ENCODE measurements around the gene POP5. TPM values are rescaled to one million over a fixed set of nuclear protein-coding genes. Genes with fewer than 3 reads are reported as not detected.

Gene POP5
- total and polyA plus RNA-seq, 9 donors, result 13.6 to 39.4 (median 25.7) TPM

DNA sequence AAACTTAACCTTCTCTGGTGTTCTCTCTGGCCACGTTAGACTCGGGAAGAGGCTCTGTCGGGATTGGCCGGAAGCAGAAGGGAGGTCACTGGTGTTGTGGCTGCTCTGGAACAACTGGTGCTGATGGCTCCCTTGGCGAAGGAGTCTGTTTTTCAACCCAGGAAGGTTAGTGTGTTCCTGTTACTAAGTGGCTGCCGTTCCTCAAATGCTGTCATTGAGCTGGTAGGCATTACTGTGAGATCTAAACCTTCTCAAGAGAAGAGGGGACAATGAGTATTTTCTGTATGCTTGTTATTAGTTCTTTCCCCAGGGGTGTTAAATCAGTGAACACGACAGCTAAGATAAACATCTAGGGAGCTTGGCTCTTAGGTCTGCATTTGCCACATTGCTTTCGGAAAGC lies 18.3 kb downstream of the POP5 start:
- H3K27ac ChIP-seq, result no peak overlapping the region
- no peaks in the 10 kb centered on the region for H3K36me3 ChIP-seq
- DNase-seq, result no peak

DNA sequence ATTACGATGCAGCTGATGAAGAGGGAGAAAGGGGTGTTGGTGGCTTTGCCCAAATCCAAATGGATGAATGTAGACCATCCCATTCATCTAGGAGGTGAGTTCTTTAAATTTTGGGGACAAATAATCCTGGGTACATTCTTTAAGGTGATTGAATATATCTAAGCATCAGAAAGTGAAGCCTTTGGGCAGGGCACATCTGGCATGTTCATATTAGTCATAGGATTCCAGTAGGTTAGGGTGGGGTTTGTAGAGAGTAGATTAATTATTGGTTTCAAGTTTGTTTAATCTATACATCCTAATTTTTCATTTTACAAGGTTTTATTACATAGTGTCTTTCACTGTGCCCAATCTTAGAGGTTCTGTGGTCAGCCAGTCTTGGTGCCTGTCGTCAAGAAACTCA lies 23.6 kb downstream of the POP5 start:
- H3K9me3 ChIP-seq, result no peaks in the 10 kb centered on the region
- 90 to 95% (median 94%) methylated on average over 2 of the region's 2 CpGs for WGBS, 3 donors
- no peak for DNase-seq
- H3K4me1 ChIP-seq (ENCODE audit: insufficient read depth), result no peaks in the 10 kb centered on the region
- H3K4me3 ChIP-seq, result no peak overlapping the region
- no peaks in the 10 kb centered on the region for H3K27me3 ChIP-seq
- intact Hi-C loops (cut with DNase I), result no loop called here
- TF ChIP-seq EP300 (IDR thresholded peaks at IDR 0.05), result no peak
- TF ChIP-seq, protein P1, sequence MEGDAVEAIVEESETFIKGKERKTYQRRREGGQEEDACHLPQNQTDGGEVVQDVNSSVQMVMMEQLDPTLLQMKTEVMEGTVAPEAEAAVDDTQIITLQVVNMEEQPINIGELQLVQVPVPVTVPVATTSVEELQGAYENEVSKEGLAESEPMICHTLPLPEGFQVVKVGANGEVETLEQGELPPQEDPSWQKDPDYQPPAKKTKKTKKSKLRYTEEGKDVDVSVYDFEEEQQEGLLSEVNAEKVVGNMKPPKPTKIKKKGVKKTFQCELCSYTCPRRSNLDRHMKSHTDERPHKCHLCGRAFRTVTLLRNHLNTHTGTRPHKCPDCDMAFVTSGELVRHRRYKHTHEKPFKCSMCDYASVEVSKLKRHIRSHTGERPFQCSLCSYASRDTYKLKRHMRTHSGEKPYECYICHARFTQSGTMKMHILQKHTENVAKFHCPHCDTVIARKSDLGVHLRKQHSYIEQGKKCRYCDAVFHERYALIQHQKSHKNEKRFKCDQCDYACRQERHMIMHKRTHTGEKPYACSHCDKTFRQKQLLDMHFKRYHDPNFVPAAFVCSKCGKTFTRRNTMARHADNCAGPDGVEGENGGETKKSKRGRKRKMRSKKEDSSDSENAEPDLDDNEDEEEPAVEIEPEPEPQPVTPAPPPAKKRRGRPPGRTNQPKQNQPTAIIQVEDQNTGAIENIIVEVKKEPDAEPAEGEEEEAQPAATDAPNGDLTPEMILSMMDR (IDR thresholded peaks at IDR 0.05), result no peak
- TF ChIP-seq POLR2A (IDR thresholded peaks at IDR 0.05), result no peak
- H3K36me3 ChIP-seq, result peaks cover 2% of the 10 kb centered on the region
- no peak overlapping the region for H3K27ac ChIP-seq

More for the DNA sequence above, 18.3 kb downstream of the POP5 start:
- Histone ChIP-seq H3K27me3 (no peaks in the 10 kb centered on the region), H3K4me3 (no peak overlapping the region), H3K4me1 (ENCODE audit: insufficient read depth) (no peaks in the 10 kb centered on the region), H3K9me3 (no peaks in the 10 kb centered on the region)
- intact Hi-C loops (cut with DNase I), result no loop called here
- no peak for TF ChIP-seq EP300 (IDR thresholded peaks at IDR 0.05)
- TF ChIP-seq POLR2A (IDR thresholded peaks at IDR 0.05), result no peak
- TF ChIP-seq, protein P1 (IDR thresholded peaks at IDR 0.05), result no peak
- WGBS, 3 donors, result 65 to 80% (median 78%) methylated on average over 8 of the region's 8 CpGs

DNA sequence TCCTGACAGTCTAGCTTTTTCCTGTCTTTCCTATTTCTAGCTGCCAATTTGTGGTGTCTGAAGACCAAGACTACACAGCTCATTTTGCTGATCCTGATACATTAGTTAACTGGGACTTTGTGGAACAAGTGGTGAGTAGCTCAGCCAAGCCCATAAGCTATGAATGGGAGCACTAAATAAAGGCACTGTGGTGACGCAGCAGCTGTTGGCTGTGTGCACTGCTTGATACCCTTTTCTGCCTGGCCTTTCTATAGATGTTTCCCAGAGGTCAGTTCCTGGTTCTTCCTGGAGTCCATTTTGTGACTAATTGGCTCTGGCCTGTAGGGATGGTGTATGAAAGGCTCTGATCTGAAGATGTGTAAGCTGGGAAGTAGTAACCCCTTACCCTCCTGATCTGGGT lies 26.5 kb downstream of the POP5 start:
- DNase-seq, result no peak
- no peaks in the 10 kb centered on the region for H3K27me3 ChIP-seq
- TF ChIP-seq POLR2A (IDR thresholded peaks at IDR 0.05) (no peak), EP300 (IDR thresholded peaks at IDR 0.05) (no peak)
- TF ChIP-seq, protein P1 (IDR thresholded peaks at IDR 0.05), result no peak
- peaks cover 2% of the 10 kb centered on the region for H3K36me3 ChIP-seq
- H3K4me1 ChIP-seq (ENCODE audit: insufficient read depth), result peaks cover 5% of the 10 kb centered on the region
- 70 to 93% (median 81%) methylated on average over 1 of the region's 1 CpG for WGBS, 3 donors
- intact Hi-C loops (cut with DNase I), result no loop called here
- no peak overlapping the region for H3K27ac ChIP-seq
- H3K4me3 ChIP-seq, result no peak overlapping the region
- H3K9me3 ChIP-seq, result no peaks in the 10 kb centered on the region

DNA sequence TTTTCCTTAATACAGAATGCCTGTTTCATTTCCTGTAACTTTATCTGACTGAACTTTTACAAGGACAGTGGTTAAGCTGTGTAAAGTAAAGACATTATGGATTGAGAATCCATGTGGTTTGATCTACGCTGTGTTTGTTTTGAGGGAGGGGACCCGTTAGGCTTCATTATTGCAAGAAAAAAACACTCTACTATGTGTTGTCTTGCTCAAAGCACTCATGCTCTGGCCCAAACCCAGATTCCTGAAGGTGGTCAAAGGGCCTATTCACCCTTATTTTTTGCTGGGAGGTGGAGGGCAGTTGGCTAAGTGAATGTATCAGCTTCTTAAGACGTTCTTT lies 35.2 kb downstream of the POP5 start:
- Histone ChIP-seq H3K4me1 (ENCODE audit: insufficient read depth) (peaks cover 17% of the 10 kb centered on the region), H3K27me3 (no peaks in the 10 kb centered on the region), H3K36me3 (no peaks in the 10 kb centered on the region), H3K4me3 (no peak overlapping the region), H3K27ac (no peak overlapping the region), H3K9me3 (no peaks in the 10 kb centered on the region)
- TF ChIP-seq, protein P1 (IDR thresholded peaks at IDR 0.05), result no peak
- TF ChIP-seq EP300 (IDR thresholded peaks at IDR 0.05), result no peak
- TF ChIP-seq POLR2A (IDR thresholded peaks at IDR 0.05), result no peak
- intact Hi-C loops (cut with DNase I), result no loop called here
- 75 to 80% (median 76%) methylated on average over 3 of the region's 3 CpGs for WGBS, 3 donors
- DNase-seq, result no peak

DNA sequence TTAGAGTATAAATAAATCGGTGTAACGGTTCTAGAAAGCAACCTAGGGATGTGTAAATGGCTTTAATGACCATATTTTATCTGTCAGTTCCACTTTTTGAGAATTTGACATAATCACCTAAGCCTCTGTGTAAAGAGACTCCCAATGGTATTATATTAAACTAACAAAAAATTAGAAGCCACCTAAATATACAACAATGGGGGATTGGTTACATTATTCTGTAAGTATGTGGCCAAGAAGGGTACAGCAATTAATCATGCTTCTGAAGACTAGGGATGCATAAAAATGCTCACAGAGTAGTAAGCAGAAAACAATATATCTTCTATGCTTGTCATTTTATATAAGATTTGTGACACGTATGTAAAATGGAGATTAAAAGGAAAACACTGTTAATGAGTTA lies 36.5 kb downstream of the POP5 start:
- no peak for TF ChIP-seq POLR2A (IDR thresholded peaks at IDR 0.05)
- TF ChIP-seq EP300 (IDR thresholded peaks at IDR 0.05), result no peak
- TF ChIP-seq, protein P1 (IDR thresholded peaks at IDR 0.05), result no peak
- no peak for DNase-seq
- Histone ChIP-seq H3K9me3 (no peaks in the 10 kb centered on the region), H3K4me3 (no peak overlapping the region), H3K27me3 (no peaks in the 10 kb centered on the region), H3K36me3 (no peaks in the 10 kb centered on the region), H3K4me1 (ENCODE audit: insufficient read depth) (peaks cover 16% of the 10 kb centered on the region), H3K27ac (no peak overlapping the region)
- intact Hi-C loops (cut with DNase I), result no loop called here
- WGBS, 3 donors, result 86 to 88% (median 86%) methylated on average over 3 of the region's 3 CpGs

Measured in ovary (tissue), 9 donors.